NB4 (cell line): ENCODE results near the gene KCND1.

Source experiments
- DNase-seq: peaks from one replicate; pipeline ENCODE4 v3.0.0; 2010; ENCODE audit warnings: low read depth
- H3K4me3 ChIP-seq: one replicate; pipeline ENCODE4 v1.5.1; 2011; ENCODE audit warnings: mild to moderate bottlenecking, low read depth, low read length, moderate library complexity
- MYC ChIP-seq: IDR thresholded peaks from 2 replicates; pipeline ENCODE4 v1.6.1; 2011; ENCODE audit warnings: low read depth, low read length
- POLR2A ChIP-seq: IDR thresholded peaks from 2 replicates; pipeline ENCODE4 v1.6.1; 2011; ENCODE audit warnings: mild to moderate bottlenecking; ENCODE audit not compliant: insufficient read length; ENCODE audit errors: extremely low read depth
- TF ChIP-seq, protein P1 (sequence below): IDR thresholded peaks from one replicate; pipeline ENCODE4 v1.5.1; 2012; ENCODE audit warnings: low read depth, low read length
- TF ChIP-seq, protein P2 (sequence below): IDR thresholded peaks from 2 replicates; pipeline ENCODE4 v1.6.1; 2011; ENCODE audit warnings: low read depth, low read length

Gene KCND1

GRCh38 chrX:48997455-48997854 lies 25.8 kb upstream of the KCND1 start:
- TF ChIP-seq MYC: no peak
- TF ChIP-seq, protein P1, sequence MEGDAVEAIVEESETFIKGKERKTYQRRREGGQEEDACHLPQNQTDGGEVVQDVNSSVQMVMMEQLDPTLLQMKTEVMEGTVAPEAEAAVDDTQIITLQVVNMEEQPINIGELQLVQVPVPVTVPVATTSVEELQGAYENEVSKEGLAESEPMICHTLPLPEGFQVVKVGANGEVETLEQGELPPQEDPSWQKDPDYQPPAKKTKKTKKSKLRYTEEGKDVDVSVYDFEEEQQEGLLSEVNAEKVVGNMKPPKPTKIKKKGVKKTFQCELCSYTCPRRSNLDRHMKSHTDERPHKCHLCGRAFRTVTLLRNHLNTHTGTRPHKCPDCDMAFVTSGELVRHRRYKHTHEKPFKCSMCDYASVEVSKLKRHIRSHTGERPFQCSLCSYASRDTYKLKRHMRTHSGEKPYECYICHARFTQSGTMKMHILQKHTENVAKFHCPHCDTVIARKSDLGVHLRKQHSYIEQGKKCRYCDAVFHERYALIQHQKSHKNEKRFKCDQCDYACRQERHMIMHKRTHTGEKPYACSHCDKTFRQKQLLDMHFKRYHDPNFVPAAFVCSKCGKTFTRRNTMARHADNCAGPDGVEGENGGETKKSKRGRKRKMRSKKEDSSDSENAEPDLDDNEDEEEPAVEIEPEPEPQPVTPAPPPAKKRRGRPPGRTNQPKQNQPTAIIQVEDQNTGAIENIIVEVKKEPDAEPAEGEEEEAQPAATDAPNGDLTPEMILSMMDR: no peak
- TF ChIP-seq, protein P2, sequence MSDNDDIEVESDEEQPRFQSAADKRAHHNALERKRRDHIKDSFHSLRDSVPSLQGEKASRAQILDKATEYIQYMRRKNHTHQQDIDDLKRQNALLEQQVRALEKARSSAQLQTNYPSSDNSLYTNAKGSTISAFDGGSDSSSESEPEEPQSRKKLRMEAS: no peak
- no peak for TF ChIP-seq POLR2A
- no peak overlapping the region for H3K4me3 ChIP-seq
- no peak for DNase-seq

- DNase-seq: peak; percentile 24
- TF ChIP-seq MYC: no peak
- TF ChIP-seq, protein P2: no peak
- no peak for TF ChIP-seq POLR2A
- TF ChIP-seq, protein P1: no peak
- H3K4me3 ChIP-seq: no peak overlapping the region
Observed at GRCh38 chrX:48996969-48997368, 25.3 kb upstream of the KCND1 start.

DNA sequence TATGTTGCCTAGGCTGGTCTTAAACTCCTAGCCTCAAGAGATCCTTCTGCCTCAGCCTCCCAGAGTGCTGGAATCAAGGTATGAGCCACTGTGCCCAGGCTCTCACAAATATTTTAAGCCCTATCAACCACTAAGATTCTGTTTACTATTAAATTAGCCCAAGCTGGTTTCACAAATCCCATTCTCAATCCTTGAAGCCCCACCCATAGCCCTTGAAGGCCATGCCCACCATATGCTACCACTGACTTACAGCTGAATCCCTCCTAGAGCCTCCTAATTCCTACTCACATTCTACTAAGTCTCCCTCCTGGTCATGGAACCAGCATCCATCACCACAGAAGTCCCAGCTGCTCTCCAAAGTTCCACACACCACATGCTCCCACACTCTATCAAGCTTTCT lies 20.7 kb upstream of the KCND1 start:
- DNase-seq: no peak
- TF ChIP-seq, protein P1: no peak
- no peak for TF ChIP-seq MYC
- TF ChIP-seq, protein P2: no peak
- TF ChIP-seq POLR2A: no peak
- H3K4me3 ChIP-seq: no peak overlapping the region

GRCh38 chrX:48989483-48989882 lies 17.8 kb upstream of the KCND1 start:
- no peak overlapping the region for H3K4me3 ChIP-seq
- TF ChIP-seq, protein P1: no peak
- TF ChIP-seq, protein P2: no peak
- TF ChIP-seq POLR2A: no peak
- TF ChIP-seq MYC: no peak
- DNase-seq: no peak

- H3K4me3 ChIP-seq: no peak overlapping the region
- DNase-seq: no peak
- TF ChIP-seq, protein P1: no peak
- no peak for TF ChIP-seq MYC
- no peak for TF ChIP-seq POLR2A
- TF ChIP-seq, protein P2: no peak
Observed at GRCh38 chrX:48983896-48984295, 12.3 kb upstream of the KCND1 start.

- DNase-seq: no peak
- TF ChIP-seq MYC (no peak), POLR2A (no peak)
- TF ChIP-seq, protein P2: no peak
- TF ChIP-seq, protein P1: no peak
- no peak overlapping the region for H3K4me3 ChIP-seq
Observed at GRCh38 chrX:48983081-48983480, 11.4 kb upstream of the KCND1 start.
